ENCODE results near the gene IL17RC.
"Not testable (repeated sequence)": the region's sequence is repeated elsewhere in the genome, so short reads cannot be mapped to it uniquely, and the experiment has no call there.

Gene IL17RC

GRCh38 chr3:9914559-9915253 lies 2.2 kb upstream of the IL17RC start:
- DNase-seq (ENCODE audit: low read depth in 2 of 2) = no peak

DNA sequence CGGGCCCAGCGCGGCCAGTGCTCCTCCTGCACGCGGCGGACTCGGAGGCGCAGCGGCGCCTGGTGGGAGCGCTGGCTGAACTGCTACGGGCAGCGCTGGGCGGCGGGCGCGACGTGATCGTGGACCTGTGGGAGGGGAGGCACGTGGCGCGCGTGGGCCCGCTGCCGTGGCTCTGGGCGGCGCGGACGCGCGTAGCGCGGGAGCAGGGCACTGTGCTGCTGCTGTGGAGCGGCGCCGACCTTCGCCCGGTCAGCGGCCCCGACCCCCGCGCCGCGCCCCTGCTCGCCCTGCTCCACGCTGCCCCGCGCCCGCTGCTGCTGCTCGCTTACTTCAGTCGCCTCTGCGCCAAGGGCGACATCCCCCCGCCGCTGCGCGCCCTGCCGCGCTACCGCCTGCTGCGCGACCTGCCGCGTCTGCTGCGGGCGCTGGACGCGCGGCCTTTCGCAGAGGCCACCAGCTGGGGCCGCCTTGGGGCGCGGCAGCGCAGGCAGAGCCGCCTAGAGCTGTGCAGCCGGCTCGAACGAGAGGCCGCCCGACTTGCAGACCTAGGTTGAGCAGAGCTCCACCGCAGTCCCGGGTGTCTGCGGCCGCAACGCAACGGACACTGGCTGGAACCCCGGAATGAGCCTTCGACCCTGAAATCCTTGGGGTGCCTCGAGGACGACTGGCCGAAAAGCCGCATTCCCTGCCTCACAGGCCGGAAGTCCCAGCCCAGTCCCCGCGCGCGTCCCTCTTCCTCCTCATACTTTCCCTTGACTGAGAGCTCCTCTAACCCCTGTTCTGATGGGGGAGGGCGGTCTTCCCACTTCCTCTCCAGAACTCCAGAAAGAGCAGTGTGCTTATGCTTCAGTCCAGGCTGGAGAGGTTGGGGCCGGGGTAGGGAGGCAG lies 1.4 kb upstream of the IL17RC start:
- DNase-seq (ENCODE audit: low read depth in 2 of 2) = no peak

GRCh38 chr3:9916346-9916733 lies 558 bp upstream of the IL17RC start:
- DNase-seq (ENCODE audit: low read depth in 2 of 2) = no peak

DNA sequence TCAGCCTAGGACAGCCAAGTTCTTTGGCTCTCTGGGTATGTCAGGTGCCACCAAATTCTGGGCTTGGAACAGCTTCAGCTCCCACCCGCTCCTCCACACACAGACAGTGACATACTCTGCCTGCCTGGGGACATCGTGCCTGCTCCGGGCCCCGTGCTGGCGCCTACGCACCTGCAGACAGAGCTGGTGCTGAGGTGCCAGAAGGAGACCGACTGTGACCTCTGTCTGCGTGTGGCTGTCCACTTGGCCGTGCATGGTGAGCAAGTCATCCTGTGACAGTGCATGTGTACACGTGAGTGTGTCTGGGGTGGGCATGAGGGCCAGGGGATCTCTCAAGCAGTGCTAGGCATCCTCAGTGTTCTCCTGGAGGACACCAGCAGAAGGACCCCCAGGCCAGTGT lies 922 bp downstream of the IL17RC start:
- no peak for DNase-seq (ENCODE audit: low read depth in 2 of 2)

DNA sequence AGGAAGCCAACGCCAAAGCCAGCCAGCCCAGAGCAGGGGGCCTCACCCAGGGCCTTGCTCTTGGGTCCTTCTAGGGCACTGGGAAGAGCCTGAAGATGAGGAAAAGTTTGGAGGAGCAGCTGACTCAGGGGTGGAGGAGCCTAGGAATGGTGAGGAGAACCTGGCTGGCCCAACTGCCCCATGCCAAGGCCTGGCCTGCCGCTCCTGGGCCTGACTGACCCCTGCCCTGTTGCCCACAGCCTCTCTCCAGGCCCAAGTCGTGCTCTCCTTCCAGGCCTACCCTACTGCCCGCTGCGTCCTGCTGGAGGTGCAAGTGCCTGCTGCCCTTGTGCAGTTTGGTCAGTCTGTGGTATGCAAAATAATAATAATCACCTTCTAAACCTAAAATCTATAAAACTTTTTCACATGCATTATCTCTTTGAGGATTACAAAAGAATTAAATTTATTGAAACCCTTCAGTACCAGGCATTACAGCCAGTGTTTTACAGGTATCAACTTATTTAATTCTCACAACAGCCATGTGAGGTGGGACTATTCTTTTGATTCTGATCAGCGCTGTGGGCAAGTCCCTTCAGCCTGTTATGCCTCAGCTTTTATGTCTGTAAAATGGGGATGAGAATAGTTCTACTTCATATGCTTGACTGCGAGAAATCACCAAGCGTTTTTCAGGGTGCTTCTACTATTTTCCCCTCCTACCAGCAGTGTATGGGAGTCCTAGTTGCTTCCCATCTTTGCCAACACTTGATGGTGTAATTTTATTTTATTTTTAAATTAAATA lies 1.6 kb downstream of the IL17RC start:
- no peak for DNase-seq (ENCODE audit: low read depth in 2 of 2)

GRCh38 chr3:9928158-9928557 lies 11.3 kb downstream of the IL17RC start:
- no peak for DNase-seq (ENCODE audit: low read depth in 2 of 2)

DNA sequence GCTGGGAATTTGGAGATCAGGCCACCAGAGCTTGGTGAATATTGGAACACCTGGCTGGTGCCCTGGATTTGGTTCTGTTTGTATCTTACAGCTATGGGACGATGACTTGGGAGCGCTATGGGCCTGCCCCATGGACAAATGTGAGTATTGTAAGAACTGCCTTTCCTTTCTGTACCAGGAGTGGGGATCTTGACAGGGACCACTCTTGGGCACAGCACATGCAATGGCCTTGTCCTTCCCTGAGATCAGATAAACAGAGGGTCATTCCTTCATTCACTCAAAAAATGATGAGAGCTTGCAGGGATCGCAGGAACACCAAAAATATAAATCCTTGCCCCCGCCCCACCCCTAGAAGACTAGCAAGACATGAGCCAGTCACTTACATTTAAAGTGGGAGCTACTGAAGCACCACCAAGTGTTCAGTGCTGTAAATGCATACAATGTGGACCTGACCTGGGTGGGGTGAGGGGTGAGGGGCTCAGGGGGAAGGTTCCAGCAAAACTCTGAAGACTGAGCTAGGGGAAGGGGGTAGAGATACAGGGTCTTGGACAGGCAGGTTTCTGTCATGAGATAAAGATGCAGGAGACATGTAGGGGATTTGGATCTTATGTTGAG lies 14.0 kb downstream of the IL17RC start:
- DNase-seq (ENCODE audit: low read depth in 2 of 2) = no peak

DNA sequence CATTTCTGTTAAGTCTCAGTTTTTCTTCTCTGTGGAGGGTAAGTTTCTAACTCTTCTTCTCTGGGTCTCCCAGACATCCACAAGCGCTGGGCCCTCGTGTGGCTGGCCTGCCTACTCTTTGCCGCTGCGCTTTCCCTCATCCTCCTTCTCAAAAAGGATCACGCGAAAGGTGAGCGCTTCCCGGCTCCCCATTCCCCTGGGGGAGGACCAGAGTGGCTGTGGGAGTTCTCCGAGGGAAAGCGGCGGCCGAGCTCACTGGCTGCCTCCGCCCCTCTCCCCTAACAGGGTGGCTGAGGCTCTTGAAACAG lies 15.6 kb downstream of the IL17RC start:
- no peak for DNase-seq (ENCODE audit: low read depth in 2 of 2)

GRCh38 chr3:9932843-9933560 lies 16.1 kb downstream of the IL17RC start:
- peak; percentile 84 to 85 for DNase-seq (ENCODE audit: low read depth in 2 of 2)

GRCh38 chr3:9933561-9934234 lies 16.8 kb downstream of the IL17RC start, which contains the start of gene CRELD1:
TSS of gene CRELD1 (plus strand) at chr3:9933834. CDS start at chr3:9934439, 605 bp downstream.
- peak; percentile 95 to 97 for DNase-seq (ENCODE audit: low read depth in 2 of 2)

DNA sequence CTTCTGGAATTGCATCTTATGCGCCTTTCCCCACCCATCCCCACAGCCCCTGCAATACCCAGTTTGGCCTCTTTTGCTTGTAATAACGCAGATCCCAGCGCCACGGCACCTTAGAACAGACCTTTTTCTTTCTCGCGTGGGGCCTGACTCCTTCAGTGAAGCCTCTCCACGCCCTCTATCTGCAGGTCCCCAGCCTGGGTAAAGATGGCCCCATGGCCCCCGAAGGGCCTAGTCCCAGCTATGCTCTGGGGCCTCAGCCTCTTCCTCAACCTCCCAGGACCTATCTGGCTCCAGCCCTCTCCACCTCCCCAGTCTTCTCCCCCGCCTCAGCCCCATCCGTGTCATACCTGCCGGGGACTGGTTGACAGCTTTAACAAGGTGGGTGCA lies 17.3 kb downstream of the IL17RC start:
- DNase-seq (ENCODE audit: low read depth in 2 of 2) = no peak

DNA sequence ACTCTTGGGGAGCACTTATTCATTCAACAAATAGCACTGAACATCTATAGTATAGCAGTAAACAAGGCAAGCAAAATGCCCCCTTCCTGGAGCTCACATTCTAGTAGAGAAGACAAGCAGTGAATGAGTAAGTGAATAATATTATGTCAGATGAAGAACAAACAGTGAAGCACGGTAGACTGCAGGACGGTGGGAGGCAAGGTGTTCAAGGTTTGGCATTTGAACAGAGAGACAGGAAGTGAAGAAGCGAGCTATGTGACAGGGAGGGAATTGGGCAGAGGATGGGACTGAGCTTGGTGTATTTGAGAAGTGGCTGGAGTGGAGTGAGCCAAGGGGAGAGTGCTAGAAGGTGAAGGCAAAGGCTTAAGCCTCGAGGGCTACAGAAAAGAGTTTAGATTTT lies 18.1 kb downstream of the IL17RC start:
- DNase-seq (ENCODE audit: low read depth in 2 of 2) = no peak

DNA sequence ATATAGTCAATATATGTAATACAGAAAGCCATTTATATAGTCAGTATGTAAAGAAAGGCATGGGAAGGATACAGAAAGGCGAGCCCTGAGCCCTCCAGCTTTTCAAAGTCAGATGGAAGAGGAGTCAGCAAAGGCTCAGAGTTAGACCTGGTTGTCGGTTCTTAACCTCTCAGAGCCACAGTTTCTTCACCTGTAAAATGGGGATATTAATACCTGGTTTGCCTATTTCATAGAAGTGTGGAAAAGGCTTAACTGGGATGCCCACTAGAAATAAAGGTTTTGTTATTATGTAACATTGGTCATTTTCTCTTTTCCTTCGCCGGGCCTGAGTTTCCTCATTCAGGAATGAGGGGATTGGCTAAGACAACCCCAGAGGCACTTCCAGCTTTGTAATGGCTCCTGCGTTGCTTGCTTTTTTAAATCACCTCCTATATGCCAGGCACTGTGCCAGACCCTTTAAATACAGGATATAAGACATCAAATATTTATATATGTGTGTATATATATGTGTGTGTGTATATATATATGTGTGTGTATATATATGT lies 19.1 kb downstream of the IL17RC start:
- DNase-seq (ENCODE audit: low read depth in 2 of 2) = no peak

DNA sequence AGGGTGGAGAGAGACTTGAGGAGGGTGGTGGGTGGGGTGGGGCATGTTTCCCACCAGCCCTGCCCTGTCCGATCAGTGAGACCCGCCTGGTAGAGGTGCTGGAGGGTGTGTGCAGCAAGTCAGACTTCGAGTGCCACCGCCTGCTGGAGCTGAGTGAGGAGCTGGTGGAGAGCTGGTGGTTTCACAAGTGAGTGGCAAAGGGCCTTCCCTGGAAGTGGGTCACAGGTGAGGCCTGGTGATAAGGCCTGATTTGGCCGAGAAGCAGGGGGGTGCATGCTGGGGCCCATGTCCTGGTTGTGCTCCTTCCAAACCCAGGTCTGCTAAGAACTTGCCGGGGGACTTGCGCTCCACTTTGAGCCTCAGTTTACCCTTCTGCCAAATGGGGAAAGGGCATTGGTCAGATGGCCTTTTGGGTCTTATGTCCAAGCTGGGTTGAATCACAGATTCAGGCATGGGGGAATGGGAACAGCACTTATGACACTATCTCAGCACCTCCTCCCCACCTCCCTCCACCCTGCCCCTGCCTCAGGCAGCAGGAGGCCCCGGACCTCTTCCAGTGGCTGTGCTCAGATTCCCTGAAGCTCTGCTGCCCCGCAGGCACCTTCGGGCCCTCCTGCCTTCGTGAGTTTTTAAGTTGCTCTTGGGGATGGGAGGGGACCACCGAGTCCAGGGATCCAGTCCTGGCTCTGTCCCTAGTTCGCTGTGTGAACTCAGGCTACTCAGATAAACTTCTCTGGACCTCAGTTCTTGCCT lies 20.8 kb downstream of the IL17RC start:
- DNase-seq (ENCODE audit: low read depth in 2 of 2) = no peak

- DNase-seq (ENCODE audit: low read depth in 2 of 2) = no peak
These were observed 22.1 kb downstream of the IL17RC start for GRCh38 chr3:9938966-9939365.

- not testable (repeated sequence) for DNase-seq (ENCODE audit: low read depth in 2 of 2)
These were observed 23.0 kb downstream of the IL17RC start for GRCh38 chr3:9939906-9940305.

DNA sequence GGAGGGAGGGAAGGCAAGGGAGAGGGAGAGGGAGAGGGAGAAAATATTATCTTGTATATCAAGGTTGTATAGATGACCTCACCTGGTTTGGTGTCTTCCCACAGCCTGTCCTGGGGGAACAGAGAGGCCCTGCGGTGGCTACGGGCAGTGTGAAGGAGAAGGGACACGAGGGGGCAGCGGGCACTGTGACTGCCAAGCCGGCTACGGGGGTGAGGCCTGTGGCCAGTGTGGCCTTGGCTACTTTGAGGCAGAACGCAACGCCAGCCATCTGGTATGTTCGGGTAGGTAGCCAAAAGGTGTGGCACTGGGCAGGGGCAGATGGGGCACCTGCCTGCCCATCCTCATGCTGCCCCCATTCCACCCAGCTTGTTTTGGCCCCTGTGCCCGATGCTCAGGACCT lies 23.8 kb downstream of the IL17RC start:
- DNase-seq (ENCODE audit: low read depth in 2 of 2) = no peak

DNA sequence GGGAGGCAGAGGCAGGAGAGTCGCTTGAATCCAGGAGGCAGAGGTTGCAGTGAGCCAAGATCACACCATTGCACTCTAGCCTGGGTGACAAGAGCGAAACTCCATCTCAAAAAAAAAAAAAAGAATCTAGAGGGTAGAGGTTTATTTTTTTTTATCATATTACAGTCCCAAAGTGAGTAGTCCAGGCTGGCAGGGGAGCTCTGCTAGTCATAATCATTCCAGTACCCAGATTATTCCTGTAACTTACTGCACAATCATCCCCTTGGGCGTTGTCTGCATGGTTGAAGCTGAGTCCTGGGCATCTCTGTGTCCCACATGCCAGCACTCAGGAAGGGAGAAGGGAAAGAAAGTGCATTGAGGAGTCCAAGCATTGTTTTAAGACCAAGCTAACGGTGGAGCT lies 25.3 kb downstream of the IL17RC start:
- DNase-seq (ENCODE audit: low read depth in 2 of 2) = no peak

DNA sequence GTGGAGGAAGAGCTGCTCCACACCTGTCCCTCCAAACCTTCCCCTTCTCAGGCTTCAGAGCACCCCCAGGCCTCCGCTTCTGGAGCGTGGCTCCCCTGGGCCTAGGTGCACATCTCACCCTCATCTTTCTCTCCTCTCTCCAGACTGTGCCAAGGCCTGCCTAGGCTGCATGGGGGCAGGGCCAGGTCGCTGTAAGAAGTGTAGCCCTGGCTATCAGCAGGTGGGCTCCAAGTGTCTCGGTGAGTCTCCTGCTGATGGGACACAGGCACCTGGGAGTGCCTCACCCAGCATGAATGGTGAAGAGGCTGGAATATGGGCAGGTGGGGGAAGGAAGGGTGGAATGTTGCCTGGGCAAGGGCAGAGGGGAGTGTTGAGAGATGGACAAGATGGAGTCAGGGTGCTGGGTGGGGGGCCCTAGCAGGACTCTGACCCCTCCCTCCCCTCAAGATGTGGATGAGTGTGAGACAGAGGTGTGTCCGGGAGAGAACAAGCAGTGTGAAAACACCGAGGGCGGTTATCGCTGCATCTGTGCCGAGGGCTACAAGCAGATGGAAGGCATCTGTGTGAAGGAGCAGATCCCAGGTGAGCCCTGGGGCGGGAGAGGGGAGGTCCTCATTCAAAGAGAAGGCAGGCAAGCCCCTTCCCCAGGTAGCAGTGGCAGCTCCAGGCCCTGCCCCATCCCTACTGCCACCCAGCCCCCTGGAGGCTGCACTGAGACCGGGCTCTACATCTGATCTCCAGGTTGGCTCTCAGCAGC lies 26.2 kb downstream of the IL17RC start:
- no peak for DNase-seq (ENCODE audit: low read depth in 2 of 2)

Measured in stimulated activated CD8-positive, alpha-beta memory T cell treated with anti-CD3 and anti-CD28 coated beads, Interleukin-15, amount 100 ng/mL, for 4 hours (primary cell).